Parathyroid adenoma (tissue), 2 donors: ENCODE results near the gene CFAP92.

Experiments
- H2AFZ ChIP-seq: fragments of 300-600 bp; sonication (generic); one replicate; pipeline ENCODE4 v1.7.0; 2017; ENCODE audit warnings: antibody characterized with exemption, mild to moderate bottlenecking
- H3K27ac ChIP-seq: fragments of 300-600 bp; sonication (generic); one replicate; pipeline ENCODE4 v1.7.0; 2017
- H3K27me3 ChIP-seq: fragments of 300-600 bp; sonication (generic); one replicate; pipeline ENCODE4 v1.7.0; 2017; ENCODE audit warnings: low read length; ENCODE audit not compliant: control insufficient read depth, insufficient read depth
- H3K36me3 ChIP-seq: fragments of 300-600 bp; sonication (generic); one replicate; pipeline ENCODE4 v1.7.0; 2017; ENCODE audit warnings: low read length; ENCODE audit not compliant: control insufficient read depth, insufficient read depth
- H3K4me1 ChIP-seq: fragments of 300-600 bp; sonication (generic); one replicate; pipeline ENCODE4 v1.7.0; 2017; ENCODE audit warnings: control low read depth
- H3K4me2 ChIP-seq: fragments of 300-600 bp; sonication (generic); one replicate; pipeline ENCODE4 v1.7.0; 2017; ENCODE audit warnings: low read length
- H3K4me3 ChIP-seq: fragments of 300-600 bp; sonication (generic); one replicate; pipeline ENCODE4 v1.7.0; 2017; ENCODE audit warnings: low read depth, low read length
- H3K79me2 ChIP-seq: fragments of 300-600 bp; sonication (generic); one replicate; pipeline ENCODE4 v1.7.0; 2017; ENCODE audit warnings: control low read depth
- H3K9ac ChIP-seq: fragments of 300-600 bp; sonication (generic); one replicate; pipeline ENCODE4 v1.7.0; 2017; ENCODE audit warnings: mild to moderate bottlenecking
- H3K9me3 ChIP-seq: fragments of 300-600 bp; sonication (generic); one replicate; pipeline ENCODE4 v1.7.0; 2017; ENCODE audit warnings: low read length; ENCODE audit not compliant: control insufficient read depth
- CTCF ChIP-seq: fragments of 300-600 bp; sonication (generic); IDR thresholded peaks from one replicate; pipeline ENCODE4 v1.7.0; 2017; ENCODE audit warnings: antibody characterized with exemption, mild to moderate bottlenecking
- donor health status: primary hyperparathyroidism.

Gene CFAP92

DNA sequence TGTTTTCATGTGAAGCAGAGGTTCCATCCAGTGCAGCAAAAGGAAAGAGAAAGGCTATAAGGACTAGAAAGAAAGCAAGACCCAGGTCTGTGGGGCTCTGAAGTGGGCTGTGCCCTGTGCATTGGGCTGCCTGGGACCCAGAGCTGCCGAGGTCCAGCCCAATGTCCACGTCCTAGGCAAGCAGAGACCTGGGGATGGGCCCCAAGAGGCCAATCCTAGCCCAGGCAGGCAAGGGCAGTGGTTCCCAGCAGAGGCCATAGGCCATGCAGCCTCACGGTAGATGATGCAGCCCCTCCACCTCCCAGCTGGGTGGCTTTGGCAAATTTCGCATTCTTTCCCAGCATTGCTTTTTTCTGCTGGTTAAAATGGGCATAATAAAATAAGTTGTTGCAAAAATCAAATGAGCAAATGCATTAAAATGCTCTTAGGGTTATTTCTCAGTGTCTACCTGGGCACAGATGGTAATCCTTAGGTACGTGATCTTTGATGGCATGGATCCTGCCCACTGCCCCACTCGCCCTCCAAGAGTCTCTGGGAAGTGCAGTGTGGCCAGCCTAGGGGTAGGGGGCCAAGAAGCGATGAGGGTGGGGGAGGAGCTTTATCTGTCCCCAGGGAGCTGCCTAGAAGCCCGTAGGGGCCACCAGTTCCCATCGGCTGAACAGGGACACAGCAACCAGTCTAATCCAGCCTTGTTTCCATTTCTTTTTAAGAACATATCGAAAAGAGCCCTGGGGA is 44.4 kb upstream of the CFAP92 start:
- Histone ChIP-seq H3K4me2 (no peak overlapping the region), H3K36me3 (no peaks in the 10 kb centered on the region), H3K9me3 (no peaks in the 10 kb centered on the region), H3K27me3 (no peaks in the 10 kb centered on the region), H2AFZ (no peak overlapping the region), H3K9ac (no peak overlapping the region), H3K79me2 (no peaks in the 10 kb centered on the region), H3K4me1 (no peaks in the 10 kb centered on the region), H3K27ac (no peak overlapping the region), H3K4me3 (no peak overlapping the region)
- no peak for TF ChIP-seq CTCF

- no peak overlapping the region for H2AFZ ChIP-seq
- no peaks in the 10 kb centered on the region for H3K9me3 ChIP-seq
- no peak overlapping the region for H3K27ac ChIP-seq
- no peak overlapping the region for H3K4me2 ChIP-seq
- TF ChIP-seq CTCF = no peak
- H3K4me1 ChIP-seq = no peaks in the 10 kb centered on the region
- no peak overlapping the region for H3K9ac ChIP-seq
- H3K27me3 ChIP-seq = no peaks in the 10 kb centered on the region
- no peaks in the 10 kb centered on the region for H3K36me3 ChIP-seq
- H3K4me3 ChIP-seq = no peak overlapping the region
- H3K79me2 ChIP-seq = no peaks in the 10 kb centered on the region
Measured at GRCh38 chr3:129037093-129037419, 43.2 kb upstream of the CFAP92 start.

DNA sequence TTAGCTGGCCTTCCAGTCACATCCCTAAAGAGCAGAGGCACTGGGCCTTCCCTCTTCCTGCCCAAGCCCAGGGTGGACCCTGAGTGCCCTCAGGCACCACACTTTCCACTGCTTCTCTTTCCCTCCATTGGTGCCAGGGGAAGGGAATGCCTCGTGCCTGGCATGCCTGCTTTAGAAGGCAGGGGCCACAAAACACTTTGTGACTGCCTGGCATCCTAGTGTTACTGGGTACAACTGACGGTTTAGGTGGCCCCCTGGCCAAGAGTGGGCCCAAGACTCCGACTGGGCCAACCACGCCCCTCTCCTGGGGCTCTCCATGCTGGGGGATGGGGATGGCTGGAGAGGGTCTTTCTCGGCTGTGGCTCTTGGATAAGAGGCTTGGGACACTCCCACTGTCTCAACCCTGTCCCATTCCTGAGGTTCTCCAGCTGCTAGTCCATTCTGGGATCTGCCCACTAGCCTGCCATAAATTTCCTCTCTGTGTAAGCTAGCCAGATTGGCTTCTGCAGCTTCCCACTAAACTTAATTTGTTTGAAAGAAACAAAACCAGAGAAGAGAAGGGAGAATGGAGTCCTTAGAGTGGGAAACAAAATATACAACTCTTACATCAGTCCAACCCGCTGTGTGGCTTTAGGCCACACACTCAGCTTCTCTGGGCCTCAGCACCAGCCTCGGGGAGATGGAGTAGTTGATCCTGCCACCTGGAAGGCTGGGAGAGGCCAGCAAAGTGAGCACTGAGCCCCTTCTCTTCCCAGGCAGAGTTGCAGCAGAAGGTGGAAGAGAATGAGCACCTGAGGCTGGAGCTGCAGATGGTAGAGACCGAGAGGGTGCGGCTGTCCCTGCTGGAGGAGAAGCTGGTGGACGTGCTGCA is 42.6 kb upstream of the CFAP92 start:
- Histone ChIP-seq H3K4me1 (no peaks in the 10 kb centered on the region), H2AFZ (no peak overlapping the region), H3K27ac (no peak overlapping the region), H3K4me2 (no peak overlapping the region), H3K4me3 (no peak overlapping the region), H3K9ac (no peak overlapping the region), H3K27me3 (no peaks in the 10 kb centered on the region), H3K36me3 (no peaks in the 10 kb centered on the region), H3K9me3 (no peaks in the 10 kb centered on the region), H3K79me2 (no peaks in the 10 kb centered on the region)
- TF ChIP-seq CTCF = no peak

- Histone ChIP-seq H3K27me3 (no peaks in the 10 kb centered on the region), H3K4me3 (no peak overlapping the region), H3K79me2 (no peaks in the 10 kb centered on the region), H3K4me1 (no peaks in the 10 kb centered on the region), H3K4me2 (no peak overlapping the region), H3K36me3 (no peaks in the 10 kb centered on the region), H3K27ac (no peak overlapping the region), H2AFZ (no peak overlapping the region), H3K9me3 (no peaks in the 10 kb centered on the region), H3K9ac (no peak overlapping the region)
- TF ChIP-seq CTCF = no peak
Measured at GRCh38 chr3:129035360-129036221, 41.7 kb upstream of the CFAP92 start.
